ENCODE measurements around the gene RPL41.
"Not testable (repeated sequence)": the region's sequence is repeated elsewhere in the genome, so short reads cannot be mapped to it uniquely, and the experiment has no call there.

Gene RPL41

DNA sequence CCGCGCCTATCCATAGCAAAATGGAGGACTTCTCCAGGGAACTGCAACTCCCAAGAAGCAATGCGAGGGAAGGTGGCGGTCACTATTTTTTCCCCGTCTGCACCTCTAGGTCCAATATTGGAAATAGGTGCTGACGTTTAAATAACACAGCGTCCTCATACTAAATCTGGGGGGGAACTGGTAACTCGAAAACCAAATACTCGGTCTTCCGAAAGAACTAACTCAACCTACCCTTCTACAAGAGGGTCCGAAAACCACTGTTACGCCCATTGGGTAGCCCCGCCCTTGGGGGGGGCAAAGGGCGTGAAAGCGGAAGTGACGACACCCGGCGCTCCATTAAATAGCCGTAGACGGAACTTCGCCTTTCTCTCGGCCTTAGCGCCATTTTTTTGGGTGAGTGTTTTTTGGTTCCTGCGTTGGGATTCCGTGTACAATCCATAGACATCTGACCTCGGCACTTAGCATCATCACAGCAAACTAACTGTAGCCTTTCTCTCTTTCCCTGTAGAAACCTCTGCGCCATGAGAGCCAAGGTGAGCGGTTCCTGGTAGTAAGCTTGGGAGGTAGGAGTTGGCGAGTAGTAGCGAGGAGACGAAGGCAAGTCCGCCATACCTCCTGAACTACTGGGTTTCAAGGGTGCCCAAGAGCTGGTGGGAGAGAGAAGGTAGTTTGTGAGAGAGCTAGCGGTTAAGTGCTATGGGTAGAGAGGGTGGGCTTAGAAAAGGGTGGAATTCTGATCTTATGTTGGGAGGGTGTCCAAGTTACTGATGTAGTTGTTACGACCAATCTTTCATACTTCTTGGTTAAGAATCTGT is at the start of gene RPL41:
Gene RPL41 (plus strand): TSS at position 367 of the 815 bp plus-strand sequence.
- peak; percentile 73 for DNase-seq (ENCODE audit: low spot score)

DNA sequence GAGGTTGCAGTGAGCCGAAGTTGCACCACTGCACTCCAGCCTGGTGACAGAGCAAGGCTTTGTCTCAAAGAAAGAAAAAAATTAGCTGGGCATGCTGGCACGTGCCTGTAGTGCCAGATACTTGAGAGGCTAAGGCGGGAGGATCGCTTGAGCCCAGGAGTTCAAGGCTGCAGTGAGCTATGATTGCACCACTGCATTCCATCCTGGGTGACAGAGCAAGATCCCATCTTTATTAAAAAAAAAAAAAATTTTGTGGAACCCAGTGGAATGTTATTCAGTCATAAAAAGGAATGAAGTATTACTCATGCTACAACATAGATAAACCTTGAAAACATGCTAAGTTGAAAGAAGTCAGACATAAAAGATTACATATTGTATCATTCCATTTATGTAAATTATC is 44.8 kb upstream of the RPL41 start:
- DNase-seq (ENCODE audit: low spot score) = no peak

DNA sequence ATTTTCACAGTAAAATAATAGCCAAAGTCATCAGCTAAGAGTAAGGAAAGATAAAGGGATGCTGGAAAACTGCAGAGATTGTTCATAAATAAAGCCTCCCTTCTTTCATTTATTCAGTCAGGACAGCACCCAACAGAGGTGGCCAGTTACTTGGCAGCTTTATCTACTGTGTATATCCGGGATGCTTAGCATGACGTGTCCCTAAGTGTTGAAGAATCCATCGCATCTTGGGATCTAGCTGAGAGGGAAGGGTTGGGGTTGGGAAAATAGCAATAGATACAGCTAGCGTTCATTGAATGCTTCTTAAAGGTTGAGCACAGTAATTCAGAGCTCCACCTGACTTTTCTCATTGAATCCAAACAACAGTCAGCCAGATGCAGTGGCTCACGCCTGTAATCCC is 42.0 kb upstream of the RPL41 start:
- no peak for DNase-seq (ENCODE audit: low spot score)

DNA sequence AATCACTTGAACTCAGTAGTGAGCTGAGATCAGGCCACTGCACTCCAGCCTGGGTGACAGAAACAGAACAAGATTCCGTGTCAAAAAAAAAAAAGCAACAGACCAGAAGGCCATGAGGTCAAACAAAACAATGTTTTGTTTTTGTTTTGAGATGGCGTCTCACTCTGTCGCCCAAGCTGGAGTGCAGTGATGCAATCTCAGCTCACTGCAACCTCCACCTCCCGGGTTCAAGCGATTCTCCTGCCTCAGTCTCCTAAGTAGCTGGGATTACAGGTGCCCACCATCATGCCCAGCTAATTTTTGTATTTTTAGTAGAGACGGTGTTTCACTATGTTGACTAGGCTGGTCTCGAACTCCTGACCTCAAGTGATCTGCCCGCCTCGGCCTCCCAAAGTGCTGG is 38.5 kb upstream of the RPL41 start:
- not testable (repeated sequence) for DNase-seq (ENCODE audit: low spot score)

DNA sequence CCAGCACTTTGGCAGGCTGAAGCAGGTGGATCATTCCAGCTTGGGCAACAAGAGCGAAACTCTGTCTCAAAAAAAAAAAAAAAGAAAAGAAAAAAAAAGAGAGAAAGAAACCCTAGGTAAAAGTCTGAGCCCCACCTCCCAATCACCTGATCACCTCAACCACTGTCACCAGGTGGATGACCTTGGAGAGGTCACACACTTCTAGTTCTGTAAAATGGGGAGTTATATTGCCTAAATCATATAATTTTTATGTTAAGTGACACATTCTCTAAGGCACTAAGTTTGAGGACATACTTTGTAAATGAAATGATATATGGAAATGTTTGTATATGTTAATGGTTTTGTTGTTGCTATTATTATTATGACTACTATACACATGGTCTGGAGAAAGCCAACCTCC is 38.0 kb upstream of the RPL41 start:
- DNase-seq (ENCODE audit: low spot score) = no peak

DNA sequence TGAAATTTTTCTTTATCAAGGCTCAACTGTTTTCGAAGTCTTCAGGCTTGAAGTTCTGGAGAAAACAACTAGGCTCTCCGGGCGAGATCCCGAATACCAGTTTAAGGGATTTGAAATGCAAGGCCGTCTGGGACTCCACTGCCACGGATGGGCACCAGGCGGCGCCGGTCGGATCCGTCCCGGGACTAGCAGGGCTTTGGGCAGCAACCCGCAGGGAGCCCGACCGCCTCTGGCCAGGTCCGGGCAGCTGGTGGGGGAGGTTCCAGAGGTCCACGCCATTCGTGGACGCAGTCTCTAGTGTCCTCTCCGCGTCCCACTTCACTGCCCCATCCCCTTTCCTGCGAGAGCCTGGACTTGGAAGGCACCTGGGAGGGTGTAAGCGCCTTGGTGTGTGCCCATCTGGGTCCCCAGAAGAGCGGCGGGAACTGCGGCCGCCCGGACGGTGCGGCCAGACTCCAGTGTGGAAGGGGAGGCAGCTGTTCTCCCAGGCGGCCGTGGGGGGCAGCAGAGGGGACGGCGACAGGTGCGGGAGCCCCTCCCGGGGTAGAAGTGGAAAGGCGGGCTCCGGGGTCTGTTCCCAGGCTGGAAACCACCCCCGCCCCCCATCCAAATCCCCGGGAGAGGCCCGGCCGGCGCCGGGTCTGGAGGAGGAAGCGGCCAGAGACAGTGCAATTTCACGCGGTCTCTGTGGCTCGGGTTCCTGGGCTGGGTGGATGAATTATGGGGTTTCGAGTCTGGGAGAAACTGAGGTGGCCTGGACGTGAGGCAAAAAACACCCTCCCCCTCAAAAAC is 37.3 kb upstream of the RPL41 start:
- DNase-seq (ENCODE audit: low spot score) = peak; percentile 89

DNA sequence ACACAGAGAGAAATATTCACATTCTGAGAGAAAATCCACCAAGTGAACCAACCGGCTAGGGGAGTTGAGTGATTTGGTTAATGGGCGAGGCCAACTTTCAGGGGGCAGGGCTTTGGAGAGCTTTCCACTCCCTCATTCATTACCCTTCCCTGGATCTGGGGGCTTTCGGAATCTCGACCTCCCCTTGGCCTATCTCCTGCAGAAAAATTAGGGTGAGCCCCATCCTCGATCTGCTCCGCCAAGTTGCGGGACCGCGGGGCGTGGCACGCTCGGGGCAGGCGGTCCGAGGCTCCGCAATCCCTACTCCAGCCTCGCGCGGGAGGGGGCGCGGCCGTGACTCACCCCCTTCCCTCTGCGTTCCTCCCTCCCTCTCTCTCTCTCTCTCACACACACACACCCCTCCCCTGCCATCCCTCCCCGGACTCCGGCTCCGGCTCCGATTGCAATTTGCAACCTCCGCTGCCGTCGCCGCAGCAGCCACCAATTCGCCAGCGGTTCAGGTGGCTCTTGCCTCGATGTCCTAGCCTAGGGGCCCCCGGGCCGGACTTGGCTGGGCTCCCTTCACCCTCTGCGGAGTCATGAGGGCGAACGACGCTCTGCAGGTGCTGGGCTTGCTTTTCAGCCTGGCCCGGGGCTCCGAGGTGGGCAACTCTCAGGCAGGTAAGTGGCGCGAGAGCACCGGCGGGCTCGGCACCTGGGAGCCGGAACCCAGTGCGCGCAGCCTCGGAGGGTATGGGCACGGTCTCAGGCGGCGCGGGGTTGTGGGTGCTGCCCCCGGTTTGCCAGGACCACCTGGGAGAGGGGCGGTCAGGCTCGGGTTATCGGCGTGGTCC is 36.5 kb upstream of the RPL41 start, which contains the start of gene ERBB3:
Gene ERBB3 (plus strand): TSS at position 443 of the 833 bp plus-strand sequence. CDS start 136 bp downstream, at position 579.
- DNase-seq (ENCODE audit: low spot score) = peak; percentile 94

DNA sequence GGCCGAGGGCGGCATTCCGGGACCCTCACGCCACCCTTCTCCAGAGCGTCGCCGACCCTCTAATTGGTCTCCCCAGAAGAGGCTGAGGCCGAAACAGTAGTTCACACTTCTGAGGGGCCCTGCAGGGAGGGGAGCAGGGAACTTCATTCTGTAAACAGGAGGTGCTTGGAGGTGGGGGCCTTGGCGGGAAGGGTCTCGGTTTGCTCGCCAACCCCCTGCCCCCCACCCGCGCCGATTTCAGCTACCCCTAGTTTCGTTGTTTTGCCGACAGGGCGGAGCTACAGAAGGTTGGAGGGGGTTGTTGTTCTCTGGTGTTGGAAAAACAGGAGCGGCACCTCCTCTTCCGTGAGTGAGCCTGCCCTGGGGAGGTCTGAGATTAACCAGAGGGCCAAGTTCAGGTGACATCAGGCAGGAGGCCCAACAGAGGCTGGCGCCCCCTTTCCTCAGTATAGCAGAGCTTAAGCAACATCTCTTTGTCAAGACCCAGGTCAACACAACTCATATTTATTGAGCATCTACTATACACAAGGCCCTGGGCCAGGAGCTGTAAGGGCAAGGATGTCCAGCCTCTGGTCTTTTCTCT is 35.8 kb upstream of the RPL41 start:
- DNase-seq (ENCODE audit: low spot score) = peak; percentile 65

DNA sequence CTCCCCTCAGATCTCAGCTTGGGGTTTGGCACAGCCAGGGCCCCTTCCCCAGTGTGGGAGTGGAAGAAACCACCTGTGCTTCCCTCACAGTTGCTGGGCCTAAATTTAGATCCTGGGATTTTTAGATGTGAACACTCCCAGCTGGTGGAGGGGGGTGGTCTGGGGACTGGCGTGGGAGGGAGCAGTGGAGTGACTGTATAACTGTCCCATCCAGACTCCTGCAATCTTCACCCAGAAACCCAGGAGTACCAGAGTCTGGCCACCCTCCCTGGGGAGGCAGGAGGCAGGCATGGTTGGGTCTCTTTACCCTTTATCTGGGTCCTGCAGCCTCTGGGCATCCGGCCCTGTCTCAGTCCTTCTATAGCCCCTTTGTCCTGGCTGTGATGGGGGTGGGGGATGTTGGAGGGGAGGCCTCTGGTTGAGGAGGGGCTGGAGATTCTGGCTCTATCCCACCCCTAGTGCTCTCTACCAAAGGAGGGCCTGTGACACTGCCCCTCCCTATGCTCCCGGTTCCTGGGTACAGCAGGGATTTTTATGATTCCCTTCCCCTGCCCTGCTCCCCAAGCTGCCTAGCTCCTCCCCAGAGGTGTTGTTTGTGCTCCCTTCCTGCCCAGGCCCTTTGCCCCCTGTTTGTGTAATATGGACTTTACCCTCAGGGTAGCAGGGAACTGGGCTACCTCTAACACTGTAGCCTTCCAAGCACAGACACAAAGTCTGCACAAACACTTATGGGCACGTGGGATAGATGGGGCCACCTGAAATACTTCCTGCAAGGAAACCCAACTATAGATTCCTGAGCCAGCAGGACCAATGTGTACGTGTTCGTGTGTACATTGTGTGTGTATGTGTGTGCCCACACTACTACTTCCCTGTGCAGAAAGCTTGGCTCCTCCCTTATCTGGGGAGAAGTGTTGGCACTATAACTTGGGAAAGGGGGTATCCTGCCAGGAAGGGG is 34.8 kb upstream of the RPL41 start:
- peak; percentile 27 for DNase-seq (ENCODE audit: low spot score)

DNA sequence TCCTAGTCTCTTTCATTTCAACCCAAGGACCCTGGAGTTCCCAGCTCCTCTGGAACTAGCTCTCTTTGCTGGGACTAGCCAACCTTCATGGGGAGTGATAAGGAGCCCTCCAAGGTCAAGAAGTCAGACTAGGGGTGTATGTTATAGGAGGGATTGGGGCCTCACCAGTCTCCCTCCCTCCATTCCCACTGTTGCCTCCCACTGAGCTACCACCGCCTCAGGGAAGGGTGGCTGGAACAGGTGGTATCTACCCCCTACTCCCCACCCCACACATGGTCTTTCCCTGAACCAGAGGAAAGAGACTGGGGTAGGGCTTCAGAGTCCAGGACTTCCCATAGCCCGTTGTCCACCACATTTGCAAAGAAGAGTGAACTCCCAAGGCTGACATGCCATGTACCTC is 34.1 kb upstream of the RPL41 start:
- no peak for DNase-seq (ENCODE audit: low spot score)

DNA sequence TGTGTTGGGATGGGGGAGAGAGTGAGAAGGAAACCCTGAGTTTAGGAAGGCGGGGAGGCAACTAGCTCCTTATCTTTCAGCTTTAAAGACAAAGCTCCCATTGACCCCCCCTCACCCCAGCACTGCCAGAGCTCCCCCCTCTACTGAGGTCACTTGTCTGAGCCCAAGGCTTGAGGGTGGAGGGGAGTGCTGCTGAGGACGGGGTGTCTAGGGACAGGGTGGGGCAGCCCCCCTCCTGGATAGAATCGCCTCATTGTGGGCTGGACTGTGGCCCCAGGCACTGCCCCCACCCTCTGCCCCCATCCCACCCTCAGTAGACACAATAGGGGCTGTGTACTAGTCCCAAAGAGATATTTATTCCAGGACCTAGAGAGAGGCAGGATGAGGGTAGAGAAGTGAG is 33.5 kb upstream of the RPL41 start:
- DNase-seq (ENCODE audit: low spot score) = no peak

DNA sequence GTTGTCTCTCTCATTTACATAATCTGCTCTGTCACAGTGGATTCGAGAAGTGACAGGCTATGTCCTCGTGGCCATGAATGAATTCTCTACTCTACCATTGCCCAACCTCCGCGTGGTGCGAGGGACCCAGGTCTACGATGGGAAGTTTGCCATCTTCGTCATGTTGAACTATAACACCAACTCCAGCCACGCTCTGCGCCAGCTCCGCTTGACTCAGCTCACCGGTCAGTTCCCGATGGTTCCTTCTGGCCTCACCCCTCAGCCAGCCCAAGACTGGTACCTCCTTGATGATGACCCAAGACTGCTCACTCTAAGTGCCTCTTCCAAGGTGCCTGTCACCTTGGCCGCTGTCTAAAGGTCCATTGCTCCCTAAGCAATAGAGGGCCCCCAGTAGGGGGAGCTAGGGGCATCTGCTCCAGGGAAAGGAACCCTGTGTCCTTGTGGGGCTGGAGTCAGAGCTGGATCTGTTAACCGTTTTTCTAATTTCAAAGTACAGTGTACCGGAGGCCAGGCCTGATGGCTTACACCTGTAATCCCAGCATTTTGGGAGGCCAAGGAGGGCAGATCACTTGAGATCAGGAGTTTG is 31.4 kb upstream of the RPL41 start:
- DNase-seq (ENCODE audit: low spot score) = peak; percentile 70

DNA sequence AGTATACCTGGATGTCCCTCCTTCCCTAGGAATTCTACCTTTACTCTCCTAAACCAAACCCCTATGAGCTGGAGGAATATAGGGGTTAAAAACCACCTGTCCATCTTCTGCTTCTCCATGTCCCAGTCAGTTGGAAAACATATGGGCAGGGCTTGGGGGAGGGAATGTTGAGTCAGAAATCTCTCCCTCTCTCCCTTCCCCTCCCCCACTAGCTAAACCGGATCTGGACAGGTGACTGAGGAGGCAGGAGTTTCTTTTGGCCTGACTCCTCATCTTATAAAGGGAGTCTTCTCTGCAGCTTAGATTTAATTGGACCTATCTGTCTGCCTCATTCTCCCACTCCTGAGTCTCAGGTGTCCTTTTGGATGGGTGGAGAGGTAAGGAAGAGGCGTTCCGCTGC is 30.3 kb upstream of the RPL41 start:
- DNase-seq (ENCODE audit: low spot score) = peak; percentile 25

DNA sequence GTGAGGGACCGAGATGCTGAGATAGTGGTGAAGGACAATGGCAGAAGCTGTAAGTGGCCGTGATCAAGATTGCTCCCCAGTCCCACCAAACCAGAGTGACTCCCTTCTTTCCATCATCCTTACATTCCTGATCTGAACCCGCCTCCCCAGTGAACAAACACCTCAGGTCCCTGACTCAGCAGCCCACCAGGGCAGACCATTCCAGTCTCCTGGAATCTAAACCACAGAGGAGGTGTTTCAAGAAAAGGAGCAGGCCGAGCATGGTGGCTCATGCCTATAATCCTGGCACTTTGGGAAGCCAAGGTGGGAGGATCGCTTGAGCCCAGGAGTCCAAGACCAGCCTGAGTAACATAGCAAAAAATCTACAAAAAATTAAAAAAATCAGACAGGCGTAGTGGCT is 29.8 kb upstream of the RPL41 start:
- DNase-seq (ENCODE audit: low spot score) = no peak

DNA sequence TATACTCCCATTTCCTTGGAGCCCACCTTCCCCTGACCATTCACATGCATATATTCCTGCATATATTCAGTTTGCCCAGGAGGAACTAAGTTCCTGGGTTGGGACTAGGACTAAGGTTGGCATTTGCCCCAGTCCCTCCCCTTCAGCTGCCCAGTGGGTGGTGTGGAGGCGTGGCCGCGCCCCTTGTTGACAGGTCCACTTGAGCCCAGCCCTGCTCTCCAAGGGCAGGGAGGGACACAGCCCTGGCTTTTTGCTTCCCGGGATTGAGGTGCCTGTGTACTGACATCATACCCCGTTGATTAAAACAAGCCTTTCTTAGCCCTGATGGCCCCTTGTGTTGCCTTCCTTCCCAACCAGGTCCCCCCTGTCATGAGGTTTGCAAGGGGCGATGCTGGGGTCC is 29.2 kb upstream of the RPL41 start:
- peak; percentile 64 for DNase-seq (ENCODE audit: low spot score)

DNA sequence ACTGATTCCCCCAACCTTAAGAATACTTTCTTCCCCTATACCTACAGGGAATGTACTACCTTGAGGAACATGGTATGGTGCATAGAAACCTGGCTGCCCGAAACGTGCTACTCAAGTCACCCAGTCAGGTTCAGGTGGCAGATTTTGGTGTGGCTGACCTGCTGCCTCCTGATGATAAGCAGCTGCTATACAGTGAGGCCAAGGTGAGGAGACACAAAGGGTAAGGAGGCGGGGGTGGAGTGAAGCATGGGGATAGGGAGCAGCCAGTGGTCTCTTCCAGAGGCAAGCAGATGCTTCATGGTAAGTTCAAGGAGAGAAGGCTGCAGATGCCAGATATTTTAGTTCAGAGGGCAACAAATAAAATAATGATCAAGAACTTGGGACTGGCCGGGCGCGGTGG is 18.7 kb upstream of the RPL41 start:
- no peak for DNase-seq (ENCODE audit: low spot score)

DNA sequence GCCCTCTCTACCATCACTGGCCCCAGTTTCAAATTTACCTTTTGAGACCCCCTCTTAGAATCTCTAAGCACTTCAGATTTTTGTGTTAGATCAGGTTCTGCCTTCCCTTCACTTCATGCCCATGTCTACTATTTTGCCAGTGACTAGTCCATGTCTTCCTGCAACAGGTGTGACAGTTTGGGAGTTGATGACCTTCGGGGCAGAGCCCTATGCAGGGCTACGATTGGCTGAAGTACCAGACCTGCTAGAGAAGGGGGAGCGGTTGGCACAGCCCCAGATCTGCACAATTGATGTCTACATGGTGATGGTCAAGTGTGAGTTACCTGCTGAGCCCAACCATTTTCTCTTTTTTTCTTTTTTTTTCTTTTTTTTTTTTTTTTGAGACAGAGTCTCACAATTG is 17.8 kb upstream of the RPL41 start:
- DNase-seq (ENCODE audit: low spot score) = no peak

DNA sequence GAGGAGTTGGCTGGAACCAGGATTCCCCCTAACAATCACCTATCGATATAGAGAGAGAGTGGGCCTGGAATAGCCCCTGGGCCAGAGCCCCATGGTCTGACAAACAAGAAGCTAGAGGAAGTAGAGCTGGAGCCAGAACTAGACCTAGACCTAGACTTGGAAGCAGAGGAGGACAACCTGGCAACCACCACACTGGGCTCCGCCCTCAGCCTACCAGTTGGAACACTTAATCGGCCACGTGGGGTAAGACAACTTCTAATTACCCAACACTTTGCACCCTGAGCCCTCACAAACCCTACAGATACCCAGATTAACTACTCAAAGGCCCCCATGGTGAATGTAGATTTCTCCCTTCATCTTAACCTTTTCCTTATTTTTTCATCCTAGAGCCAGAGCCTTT is 16.6 kb upstream of the RPL41 start:
- no peak for DNase-seq (ENCODE audit: low spot score)

DNA sequence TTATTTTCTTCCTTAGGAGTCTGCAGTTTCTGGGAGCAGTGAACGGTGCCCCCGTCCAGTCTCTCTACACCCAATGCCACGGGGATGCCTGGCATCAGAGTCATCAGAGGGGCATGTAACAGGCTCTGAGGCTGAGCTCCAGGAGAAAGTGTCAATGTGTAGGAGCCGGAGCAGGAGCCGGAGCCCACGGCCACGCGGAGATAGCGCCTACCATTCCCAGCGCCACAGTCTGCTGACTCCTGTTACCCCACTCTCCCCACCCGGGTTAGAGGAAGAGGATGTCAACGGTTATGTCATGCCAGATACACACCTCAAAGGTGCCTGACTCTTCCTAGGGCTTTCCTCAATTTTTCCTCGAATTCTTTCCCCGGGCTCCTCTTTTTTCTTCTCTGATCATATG is 15.4 kb upstream of the RPL41 start:
- no peak for DNase-seq (ENCODE audit: low spot score)

DNA sequence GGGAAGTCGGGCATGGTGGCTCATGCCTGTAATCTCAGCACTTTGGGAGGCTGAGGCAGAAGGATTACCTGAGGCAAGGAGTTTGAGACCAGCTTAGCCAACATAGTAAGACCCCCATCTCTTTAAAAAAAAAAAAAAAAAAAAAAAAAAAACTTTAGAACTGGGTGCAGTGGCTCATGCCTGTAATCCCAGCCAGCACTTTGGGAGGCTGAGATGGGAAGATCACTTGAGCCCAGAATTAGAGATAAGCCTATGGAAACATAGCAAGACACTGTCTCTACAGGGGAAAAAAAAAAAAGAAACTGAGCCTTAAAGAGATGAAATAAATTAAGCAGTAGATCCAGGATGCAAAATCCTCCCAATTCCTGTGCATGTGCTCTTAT is 13.8 kb upstream of the RPL41 start:
- DNase-seq (ENCODE audit: low spot score) = no peak

All from iPS-NIHi11 (cell line).